Activated CD8-positive, alpha-beta T cell treated with anti-CD3 and anti-CD28 coated beads for 36 hours (primary cell): ENCODE results near the gene BMP7. TPM values are rescaled to one million over a fixed set of nuclear protein-coding genes. Genes with fewer than 3 reads are reported as not detected.
"Not testable (repeated sequence)": the region's sequence is repeated elsewhere in the genome, so short reads cannot be mapped to it uniquely, and the experiment has no call there.

Experiments
- ATAC-seq: fragments of 200-7000 bp; cut with Tn5 transposase; one replicate; pipeline ENCODE4 v1.10.0; 2021; ENCODE audit warnings: mild to moderate bottlenecking, moderate library complexity
- CTCF ChIA-PET: fragments of 350-600 bp; sonication (Branson Sonifier 250); formaldehyde crosslinking; loops from one replicate; lab custom pipeline; 2021; ENCODE audit warnings: antibody characterized with exemption; lab: Charles Lee
- POLR2A ChIA-PET: fragments of 350-600 bp; sonication (Branson Sonifier 250); formaldehyde crosslinking; loops from one replicate; lab custom pipeline; 2021; ENCODE audit warnings: antibody characterized with exemption; lab: Charles Lee
- DNase-seq: peaks from one replicate; pipeline ENCODE4 v3.0.0-alpha.2; 2020
- H3K27ac Mint-ChIP-seq: one replicate; pipeline ENCODE4 v1.8.0; 2021; ENCODE audit warnings: mild to moderate bottlenecking, mixed read lengths
- H3K27me3 Mint-ChIP-seq: one replicate; pipeline ENCODE4 v1.8.0; 2021; ENCODE audit warnings: mixed read lengths
- H3K36me3 Mint-ChIP-seq: one replicate; pipeline ENCODE4 v1.8.0; 2021; ENCODE audit warnings: low read depth, mixed read lengths
- H3K4me1 Mint-ChIP-seq: one replicate; pipeline ENCODE4 v1.8.0; 2021; ENCODE audit warnings: low read depth, mixed read lengths
- H3K4me3 Mint-ChIP-seq: one replicate; pipeline ENCODE4 v1.8.0; 2021; ENCODE audit warnings: mild to moderate bottlenecking, moderate library complexity, mixed read lengths
- H3K9me3 Mint-ChIP-seq: one replicate; pipeline ENCODE4 v1.8.0; 2021; ENCODE audit warnings: mixed read lengths
- intact Hi-C: fragments of 100-400 bp; cut with micrococcal nuclease; formaldehyde crosslinking; loops from one replicate; pipeline ENCODE4 v1.10.0; 2022
- total RNA-seq, 2 experiments: library from RNA; stranded (reverse); gene quantifications; one replicate each; pipeline ENCODE4 v1.2.3, GENCODE V29; 2021
- TF ChIP-seq, protein P1 (sequence below): fragments of 200-600 bp; IDR thresholded peaks from one replicate; pipeline ENCODE4 v1.8.0; 2022; ENCODE audit warnings: antibody characterized with exemption, mild to moderate bottlenecking

BMP7 gene
- total RNA-seq, 2 experiments from 2014 or later, result not detected

- no peak overlapping the region for H3K27ac Mint-ChIP-seq
- no peak for ATAC-seq
- no peak for DNase-seq
- CTCF ChIA-PET, result no interaction called here
- H3K36me3 Mint-ChIP-seq, result no peaks in the 10 kb centered on the region
- POLR2A ChIA-PET, result no interaction called here
- TF ChIP-seq, protein P1, sequence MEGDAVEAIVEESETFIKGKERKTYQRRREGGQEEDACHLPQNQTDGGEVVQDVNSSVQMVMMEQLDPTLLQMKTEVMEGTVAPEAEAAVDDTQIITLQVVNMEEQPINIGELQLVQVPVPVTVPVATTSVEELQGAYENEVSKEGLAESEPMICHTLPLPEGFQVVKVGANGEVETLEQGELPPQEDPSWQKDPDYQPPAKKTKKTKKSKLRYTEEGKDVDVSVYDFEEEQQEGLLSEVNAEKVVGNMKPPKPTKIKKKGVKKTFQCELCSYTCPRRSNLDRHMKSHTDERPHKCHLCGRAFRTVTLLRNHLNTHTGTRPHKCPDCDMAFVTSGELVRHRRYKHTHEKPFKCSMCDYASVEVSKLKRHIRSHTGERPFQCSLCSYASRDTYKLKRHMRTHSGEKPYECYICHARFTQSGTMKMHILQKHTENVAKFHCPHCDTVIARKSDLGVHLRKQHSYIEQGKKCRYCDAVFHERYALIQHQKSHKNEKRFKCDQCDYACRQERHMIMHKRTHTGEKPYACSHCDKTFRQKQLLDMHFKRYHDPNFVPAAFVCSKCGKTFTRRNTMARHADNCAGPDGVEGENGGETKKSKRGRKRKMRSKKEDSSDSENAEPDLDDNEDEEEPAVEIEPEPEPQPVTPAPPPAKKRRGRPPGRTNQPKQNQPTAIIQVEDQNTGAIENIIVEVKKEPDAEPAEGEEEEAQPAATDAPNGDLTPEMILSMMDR, result no peak
- no peaks in the 10 kb centered on the region for H3K9me3 Mint-ChIP-seq
- H3K27me3 Mint-ChIP-seq, result no peaks in the 10 kb centered on the region
- H3K4me1 Mint-ChIP-seq, result no peaks in the 10 kb centered on the region
- intact Hi-C loops, result no loop called here
- H3K4me3 Mint-ChIP-seq, result no peak overlapping the region
Observed at GRCh38 chr20:57159945-57160610, 106.4 kb downstream of the BMP7 start.

GRCh38 chr20:57159193-57159851 lies 107.1 kb downstream of the BMP7 start:
- intact Hi-C loops, result no loop called here
- no peak overlapping the region for H3K27ac Mint-ChIP-seq
- DNase-seq (no peak), ATAC-seq (no peak)
- TF ChIP-seq, protein P1, result no peak
- no peaks in the 10 kb centered on the region for H3K36me3 Mint-ChIP-seq
- ChIA-PET POLR2A (no interaction called here), CTCF (no interaction called here)
- no peak overlapping the region for H3K4me3 Mint-ChIP-seq
- no peaks in the 10 kb centered on the region for H3K4me1 Mint-ChIP-seq
- no peaks in the 10 kb centered on the region for H3K27me3 Mint-ChIP-seq
- no peaks in the 10 kb centered on the region for H3K9me3 Mint-ChIP-seq

DNA sequence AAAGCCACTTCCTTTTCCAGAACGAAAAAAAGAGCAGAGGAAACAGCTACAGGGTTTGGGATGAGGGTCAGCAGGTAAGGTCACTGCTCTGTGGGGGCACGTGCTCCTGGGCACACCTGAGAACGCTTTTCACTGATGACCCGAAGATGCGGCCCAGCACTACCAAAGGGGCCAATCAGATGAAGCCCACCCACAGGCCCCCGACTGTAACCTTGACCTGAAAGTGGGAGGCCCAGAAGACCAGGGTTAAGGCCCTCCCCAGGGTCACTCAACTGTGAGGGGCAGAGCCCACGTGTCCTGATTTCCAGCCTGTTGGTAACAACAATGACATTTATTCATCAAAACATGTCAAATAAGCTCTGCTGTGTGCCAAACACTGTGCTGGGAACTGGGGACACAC lies 108.0 kb downstream of the BMP7 start:
- Mint-ChIP-seq H3K27ac (no peak overlapping the region), H3K9me3 (no peaks in the 10 kb centered on the region), H3K27me3 (no peaks in the 10 kb centered on the region), H3K4me1 (no peaks in the 10 kb centered on the region), H3K36me3 (no peaks in the 10 kb centered on the region), H3K4me3 (no peak overlapping the region)
- ATAC-seq (no peak), DNase-seq (no peak)
- TF ChIP-seq, protein P1, result no peak
- ChIA-PET CTCF (no interaction called here), POLR2A (no interaction called here)
- intact Hi-C loops, result no loop called here

- H3K27ac Mint-ChIP-seq, H3K27me3 Mint-ChIP-seq, ATAC-seq, H3K4me3 Mint-ChIP-seq, H3K4me1 Mint-ChIP-seq, CTCF ChIA-PET, DNase-seq, POLR2A ChIA-PET, H3K9me3 Mint-ChIP-seq, H3K36me3 Mint-ChIP-seq, intact Hi-C loops: not testable (repeated sequence)
Observed at GRCh38 chr20:57157787-57158186, 108.7 kb downstream of the BMP7 start.

DNA sequence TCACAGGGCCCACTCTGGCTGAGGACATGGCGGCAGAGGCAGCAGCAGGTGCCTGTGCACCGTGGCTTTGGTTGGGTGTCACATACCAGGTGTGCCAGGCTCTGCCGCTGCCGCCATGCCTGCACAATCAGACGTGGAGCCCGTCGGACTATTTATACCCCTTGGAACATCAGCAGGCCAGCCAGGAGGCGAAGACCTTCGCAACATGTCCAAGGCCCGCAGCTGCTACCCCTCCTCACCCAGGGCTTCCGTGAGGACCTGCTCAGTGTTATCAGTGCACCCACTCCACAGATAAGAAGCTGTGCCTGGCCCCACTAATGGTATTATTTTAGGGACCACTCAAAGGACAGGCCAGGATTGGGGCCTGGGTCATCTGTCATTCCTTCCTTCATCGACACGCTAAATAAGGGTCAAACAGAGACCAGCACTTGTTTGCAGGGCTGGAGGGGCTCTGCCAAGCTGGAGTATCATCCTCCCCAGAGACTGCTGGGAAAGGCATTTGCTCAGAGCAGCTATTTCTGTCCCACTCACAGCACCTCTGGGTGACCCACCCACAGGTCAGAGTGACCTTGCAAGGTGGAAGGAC lies 109.2 kb downstream of the BMP7 start:
- CTCF ChIA-PET, result no interaction called here
- Mint-ChIP-seq H3K4me1 (no peaks in the 10 kb centered on the region), H3K36me3 (no peaks in the 10 kb centered on the region), H3K27ac (no peak overlapping the region), H3K9me3 (no peaks in the 10 kb centered on the region), H3K27me3 (no peaks in the 10 kb centered on the region), H3K4me3 (no peak overlapping the region)
- POLR2A ChIA-PET, result no interaction called here
- no peak for DNase-seq
- intact Hi-C loops, result no loop called here
- ATAC-seq, result no peak
- TF ChIP-seq, protein P1, result no peak
